ENCODE data around the gene PTPRE. TPM values are rescaled to one million over a fixed set of nuclear protein-coding genes. Genes with fewer than 3 reads are reported as not detected.

PTPRE gene
- total and polyA plus RNA-seq, 5 donors, result 6.7 to 21.1 (median 12.9) TPM

DNA sequence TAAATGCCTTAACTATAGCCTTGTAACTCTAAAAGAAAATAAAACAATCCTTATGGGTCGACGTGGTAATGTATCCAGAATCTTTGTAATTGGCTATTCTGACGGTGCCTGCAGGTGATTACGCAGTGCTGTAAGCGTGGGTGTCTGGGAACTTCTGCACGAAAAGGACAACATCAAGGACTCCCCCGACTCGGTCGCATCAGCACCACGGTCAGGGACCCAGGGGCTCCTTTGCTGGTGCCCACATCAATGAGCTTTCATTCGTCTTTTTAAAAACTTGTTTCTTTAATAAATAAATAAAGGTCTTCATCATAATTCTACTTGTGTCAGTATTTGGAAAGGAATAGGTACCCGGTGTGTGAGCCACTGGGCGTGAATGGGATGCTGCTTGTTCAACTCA is 206.1 kb downstream of the PTPRE start:
- ATAC-seq, result no peak
- 95% methylated on average over 13 of the region's 13 CpGs for WGBS
- H3K4me3 ChIP-seq (ENCODE audit: low read length), result no peak overlapping the region
- no peak for DNase-seq
- no peaks in the 10 kb centered on the region for H3K9me3 ChIP-seq (ENCODE audit: control insufficient read depth, low read length)
- H3K27me3 ChIP-seq (ENCODE audit: control insufficient read depth, insufficient read depth), result no peaks in the 10 kb centered on the region
- H3K4me1 ChIP-seq (ENCODE audit: control insufficient read depth, insufficient read depth, low read length), result no peaks in the 10 kb centered on the region
- no peak overlapping the region for H3K27ac ChIP-seq (ENCODE audit: low read length)
- intact Hi-C loops (cut with DNase I), result no loop called here

DNA sequence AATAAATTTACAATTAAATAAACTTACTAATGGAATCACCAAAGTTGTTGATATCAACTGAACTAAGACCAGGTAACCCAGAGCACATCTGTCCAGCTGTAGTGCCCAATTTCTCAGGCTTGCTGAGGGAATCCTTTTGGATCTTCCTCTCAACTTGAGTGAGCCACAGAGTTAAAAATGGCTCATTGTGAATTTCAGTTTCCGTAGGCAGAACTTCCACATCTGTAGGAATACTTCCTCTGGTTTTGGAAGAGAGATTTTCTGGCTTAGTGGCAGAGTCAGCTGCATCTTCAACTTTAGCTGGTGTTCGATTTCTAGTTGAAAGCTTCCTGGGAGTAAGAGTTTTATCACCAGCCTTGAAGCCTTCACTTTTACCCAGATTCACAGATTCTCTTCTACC is 208.0 kb downstream of the PTPRE start:
- ATAC-seq (no peak), DNase-seq (no peak)
- intact Hi-C loops (cut with DNase I), result no loop called here
- Histone ChIP-seq H3K4me1 (ENCODE audit: control insufficient read depth, insufficient read depth, low read length) (no peaks in the 10 kb centered on the region), H3K27ac (ENCODE audit: low read length) (no peak overlapping the region), H3K9me3 (ENCODE audit: control insufficient read depth, low read length) (no peaks in the 10 kb centered on the region), H3K27me3 (ENCODE audit: control insufficient read depth, insufficient read depth) (no peaks in the 10 kb centered on the region), H3K4me3 (ENCODE audit: low read length) (no peak overlapping the region)
- 85% methylated on average over 2 of the region's 2 CpGs for WGBS

DNA sequence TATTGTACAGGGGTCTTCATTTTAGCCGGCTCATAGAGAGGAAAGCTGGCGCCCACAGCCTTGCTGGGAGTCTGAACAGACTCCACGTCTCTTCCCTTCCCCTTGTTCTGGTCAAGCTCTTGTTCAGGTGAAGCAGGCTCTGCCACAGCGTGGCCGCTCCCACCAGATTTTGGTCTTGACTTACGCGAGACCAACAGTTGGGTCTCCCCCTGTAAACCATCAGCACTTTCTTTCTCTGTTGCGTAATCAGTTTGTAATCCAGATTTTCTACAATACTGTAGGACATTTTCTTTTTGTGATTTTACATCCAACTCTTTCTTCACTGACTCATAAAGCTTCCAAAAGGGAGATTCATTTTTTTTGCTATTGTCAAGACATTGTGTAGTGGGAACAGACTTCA is 208.5 kb downstream of the PTPRE start:
- no peaks in the 10 kb centered on the region for H3K9me3 ChIP-seq (ENCODE audit: control insufficient read depth, low read length)
- WGBS, result 96% methylated on average over 8 of the region's 8 CpGs
- no peaks in the 10 kb centered on the region for H3K4me1 ChIP-seq (ENCODE audit: control insufficient read depth, insufficient read depth, low read length)
- ATAC-seq (no peak), DNase-seq (no peak)
- no peak overlapping the region for H3K27ac ChIP-seq (ENCODE audit: low read length)
- H3K27me3 ChIP-seq (ENCODE audit: control insufficient read depth, insufficient read depth), result no peaks in the 10 kb centered on the region
- no peak overlapping the region for H3K4me3 ChIP-seq (ENCODE audit: low read length)
- intact Hi-C loops (cut with DNase I), result no loop called here

DNA sequence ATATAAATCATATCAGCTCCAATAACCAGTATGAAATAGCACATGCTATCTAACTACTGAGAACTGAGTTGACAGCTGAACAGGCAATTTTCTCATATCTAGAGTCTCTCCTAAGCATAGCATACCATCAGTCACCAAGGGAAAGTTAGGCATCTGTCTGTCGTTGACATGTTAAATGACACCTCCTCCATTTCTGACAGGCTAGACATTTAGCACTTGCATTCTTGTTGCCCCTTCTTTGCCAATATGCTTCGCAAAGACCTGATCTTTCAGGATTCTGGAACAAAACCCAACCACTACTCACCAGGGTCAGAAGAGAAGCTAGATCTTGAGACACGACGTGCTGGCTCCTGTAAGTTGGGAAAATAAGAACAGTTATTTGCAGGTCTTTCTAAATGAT is 209.3 kb downstream of the PTPRE start:
- H3K4me3 ChIP-seq (ENCODE audit: low read length), result no peak overlapping the region
- 85% methylated on average over 4 of the region's 4 CpGs for WGBS

DNA sequence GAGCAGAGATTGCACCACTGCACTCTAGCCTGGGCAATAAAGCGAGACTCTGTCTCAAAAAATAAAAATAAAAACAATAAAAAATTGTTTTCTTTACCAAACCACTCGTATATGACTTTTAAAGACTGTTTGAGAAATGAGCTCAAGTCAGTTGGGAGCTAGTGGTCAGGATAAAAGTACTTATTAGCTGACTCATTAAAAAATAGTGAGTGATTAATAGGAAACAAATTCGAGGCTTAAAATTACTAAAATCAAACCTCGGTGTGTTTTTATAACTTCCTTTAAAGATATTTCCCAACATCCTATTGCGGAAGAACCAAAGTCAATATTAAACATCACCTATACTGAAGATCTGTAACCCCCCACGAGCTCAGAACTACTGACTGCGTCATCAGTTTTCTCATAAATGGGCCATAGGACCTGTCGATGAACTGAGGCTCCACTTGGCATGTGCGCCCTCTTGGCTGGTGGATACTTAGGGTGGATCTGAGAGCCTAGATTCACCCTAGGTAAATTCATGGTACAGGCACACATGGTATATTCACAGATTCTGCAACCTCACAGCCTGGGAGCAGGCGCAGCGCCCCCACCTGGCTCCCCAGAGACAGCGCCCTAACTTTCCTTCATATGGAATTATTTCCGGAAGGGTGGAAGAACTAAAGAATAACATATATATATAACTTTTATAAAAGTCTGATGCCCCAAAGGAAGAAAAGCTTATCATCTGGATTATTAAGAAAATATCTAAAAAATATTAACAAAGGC is 210.1 kb downstream of the PTPRE start:
- 81% methylated on average over 13 of the region's 13 CpGs for WGBS
- Histone ChIP-seq H3K4me3 (ENCODE audit: low read length) (no peak overlapping the region), H3K9me3 (ENCODE audit: control insufficient read depth, low read length) (no peaks in the 10 kb centered on the region), H3K27me3 (ENCODE audit: control insufficient read depth, insufficient read depth) (no peaks in the 10 kb centered on the region), H3K27ac (ENCODE audit: low read length) (no peak overlapping the region), H3K4me1 (ENCODE audit: control insufficient read depth, insufficient read depth, low read length) (no peaks in the 10 kb centered on the region)
- ATAC-seq, result no peak
- intact Hi-C loops (cut with DNase I), result no loop called here
- DNase-seq, result no peak

More for the DNA sequence above, 209.3 kb downstream of the PTPRE start:
- intact Hi-C loops (cut with DNase I), result no loop called here
- no peaks in the 10 kb centered on the region for H3K9me3 ChIP-seq (ENCODE audit: control insufficient read depth, low read length)
- H3K4me1 ChIP-seq (ENCODE audit: control insufficient read depth, insufficient read depth, low read length), result no peaks in the 10 kb centered on the region
- DNase-seq, result no peak
- no peaks in the 10 kb centered on the region for H3K27me3 ChIP-seq (ENCODE audit: control insufficient read depth, insufficient read depth)
- no peak for ATAC-seq
- H3K27ac ChIP-seq (ENCODE audit: low read length), result no peak overlapping the region

DNA sequence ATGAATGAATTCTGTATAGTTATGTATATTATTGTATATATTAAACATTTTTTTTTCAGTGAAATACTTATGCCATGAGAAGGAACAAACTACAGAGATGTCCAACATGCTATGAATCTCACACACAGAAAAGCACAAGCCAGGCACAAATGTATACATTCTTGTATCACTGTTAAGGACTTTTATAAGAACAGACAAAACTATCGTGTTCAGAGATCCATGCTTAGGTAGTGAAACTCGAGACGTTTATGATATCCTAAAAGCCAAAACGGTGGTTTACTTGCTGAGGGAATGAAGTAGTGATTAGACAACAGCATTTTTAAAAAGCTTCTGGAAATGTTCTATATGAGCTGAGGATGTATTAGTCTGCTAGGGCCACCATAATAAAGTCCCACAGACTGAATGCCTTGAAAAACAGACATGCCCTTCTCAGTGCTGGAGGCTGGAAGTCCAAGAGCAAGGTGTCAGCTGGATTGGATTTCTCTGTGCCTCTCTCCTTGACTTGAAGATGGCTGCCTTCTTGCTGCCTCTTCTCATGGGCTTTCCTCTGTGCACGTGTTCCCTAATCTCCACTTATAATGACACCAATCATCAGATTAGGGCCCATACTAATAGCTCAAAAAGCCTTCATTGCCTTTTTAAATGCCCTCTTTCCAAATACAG is 215.0 kb downstream of the PTPRE start:
- no peaks in the 10 kb centered on the region for H3K27me3 ChIP-seq (ENCODE audit: control insufficient read depth, insufficient read depth)
- ATAC-seq, result no peak
- intact Hi-C loops (cut with DNase I), result no loop called here

DNA sequence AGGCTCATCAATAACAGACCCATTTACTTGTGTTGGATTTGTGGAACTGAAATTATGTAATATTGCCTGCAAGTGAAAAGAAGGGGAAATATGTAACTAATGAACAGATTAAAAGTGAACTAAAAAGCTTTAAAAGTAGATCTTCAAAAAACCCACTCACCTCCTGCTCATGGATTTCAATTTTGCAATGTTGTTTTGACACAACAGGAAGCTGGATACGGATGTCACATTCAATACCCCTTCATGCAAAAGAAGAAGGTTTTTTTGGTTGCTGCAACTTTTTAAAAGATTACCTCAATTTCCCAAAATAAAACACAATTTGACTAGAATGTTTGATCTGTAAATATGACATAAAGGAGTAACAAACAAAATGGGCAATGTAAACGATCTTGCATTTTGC is 216.0 kb downstream of the PTPRE start:
- H3K4me3 ChIP-seq (ENCODE audit: low read length), result no peak overlapping the region
- intact Hi-C loops (cut with DNase I), result no loop called here
- no peak for ATAC-seq

More for the DNA sequence above, 215.0 kb downstream of the PTPRE start:
- WGBS, result 92% methylated on average over 5 of the region's 5 CpGs
- Histone ChIP-seq H3K27ac (ENCODE audit: low read length) (no peak overlapping the region), H3K9me3 (ENCODE audit: control insufficient read depth, low read length) (no peaks in the 10 kb centered on the region), H3K4me1 (ENCODE audit: control insufficient read depth, insufficient read depth, low read length) (no peaks in the 10 kb centered on the region), H3K4me3 (ENCODE audit: low read length) (no peak overlapping the region)
- no peak for DNase-seq

DNA sequence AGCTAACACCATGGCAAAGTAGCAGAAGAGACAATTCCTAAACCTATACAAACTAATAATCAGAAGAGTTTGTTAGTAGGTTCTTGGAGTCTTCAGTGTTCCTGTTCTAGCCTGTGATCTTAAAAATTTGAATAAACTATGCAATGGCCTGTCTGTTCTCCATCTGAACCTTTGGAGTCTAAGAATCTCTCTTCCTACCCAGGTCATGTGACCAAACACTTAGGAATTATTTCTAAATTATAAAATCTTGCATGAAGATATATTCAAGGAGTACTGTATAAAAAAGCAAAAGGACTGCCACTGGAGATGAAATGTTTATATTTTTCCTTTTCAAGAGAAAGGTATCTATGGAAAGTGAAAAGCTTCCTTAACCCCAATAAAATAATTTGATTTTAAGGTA is 216.9 kb downstream of the PTPRE start:
- ATAC-seq, result no peak
- H3K4me3 ChIP-seq (ENCODE audit: low read length), result no peak overlapping the region
- no peak overlapping the region for H3K27ac ChIP-seq (ENCODE audit: low read length)
- DNase-seq, result no peak
- intact Hi-C loops (cut with DNase I), result no loop called here
- H3K9me3 ChIP-seq (ENCODE audit: control insufficient read depth, low read length), result no peaks in the 10 kb centered on the region
- no peaks in the 10 kb centered on the region for H3K4me1 ChIP-seq (ENCODE audit: control insufficient read depth, insufficient read depth, low read length)
- H3K27me3 ChIP-seq (ENCODE audit: control insufficient read depth, insufficient read depth), result no peaks in the 10 kb centered on the region

More for the DNA sequence above, 216.0 kb downstream of the PTPRE start:
- WGBS, result 78% methylated on average over 2 of the region's 2 CpGs
- no peak overlapping the region for H3K27ac ChIP-seq (ENCODE audit: low read length)
- no peaks in the 10 kb centered on the region for H3K27me3 ChIP-seq (ENCODE audit: control insufficient read depth, insufficient read depth)
- DNase-seq, result no peak
- no peaks in the 10 kb centered on the region for H3K9me3 ChIP-seq (ENCODE audit: control insufficient read depth, low read length)
- no peaks in the 10 kb centered on the region for H3K4me1 ChIP-seq (ENCODE audit: control insufficient read depth, insufficient read depth, low read length)

DNA sequence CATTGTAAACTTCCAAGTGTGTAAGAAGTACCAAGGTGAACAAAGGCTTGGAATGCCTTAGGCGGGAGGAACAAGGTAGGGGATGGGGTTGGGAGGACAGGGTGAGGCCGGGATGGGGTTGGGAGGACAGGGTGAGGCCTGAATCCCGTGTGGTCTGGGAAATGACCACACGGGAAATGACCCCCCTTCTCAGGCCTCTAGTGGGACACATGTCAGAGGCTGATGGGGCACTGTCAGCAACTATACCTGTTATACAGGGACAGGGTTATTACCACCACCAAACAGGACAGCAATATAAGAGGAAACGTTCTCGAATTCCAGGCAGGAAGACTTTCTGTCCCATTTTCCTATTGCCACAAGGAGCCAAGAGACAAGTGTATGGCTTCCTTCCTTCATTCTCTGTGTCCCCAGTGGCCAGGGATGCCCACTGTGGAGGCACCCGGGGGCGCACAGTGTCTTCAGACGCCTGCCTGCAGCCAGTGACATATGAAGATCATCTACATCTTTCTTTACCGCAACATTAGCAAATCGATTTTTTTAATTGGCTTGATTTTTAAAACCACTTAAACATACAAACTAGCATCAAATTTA is 218.0 kb downstream of the PTPRE start:
- H3K4me1 ChIP-seq (ENCODE audit: control insufficient read depth, insufficient read depth, low read length), result no peaks in the 10 kb centered on the region
- ATAC-seq, result no peak
- intact Hi-C loops (cut with DNase I), result no loop called here
- no peak overlapping the region for H3K4me3 ChIP-seq (ENCODE audit: low read length)
- WGBS, result 38% methylated on average over 11 of the region's 11 CpGs
- H3K27ac ChIP-seq (ENCODE audit: low read length), result no peak overlapping the region
- no peak for DNase-seq
- H3K9me3 ChIP-seq (ENCODE audit: control insufficient read depth, low read length), result no peaks in the 10 kb centered on the region
- no peaks in the 10 kb centered on the region for H3K27me3 ChIP-seq (ENCODE audit: control insufficient read depth, insufficient read depth)

DNA sequence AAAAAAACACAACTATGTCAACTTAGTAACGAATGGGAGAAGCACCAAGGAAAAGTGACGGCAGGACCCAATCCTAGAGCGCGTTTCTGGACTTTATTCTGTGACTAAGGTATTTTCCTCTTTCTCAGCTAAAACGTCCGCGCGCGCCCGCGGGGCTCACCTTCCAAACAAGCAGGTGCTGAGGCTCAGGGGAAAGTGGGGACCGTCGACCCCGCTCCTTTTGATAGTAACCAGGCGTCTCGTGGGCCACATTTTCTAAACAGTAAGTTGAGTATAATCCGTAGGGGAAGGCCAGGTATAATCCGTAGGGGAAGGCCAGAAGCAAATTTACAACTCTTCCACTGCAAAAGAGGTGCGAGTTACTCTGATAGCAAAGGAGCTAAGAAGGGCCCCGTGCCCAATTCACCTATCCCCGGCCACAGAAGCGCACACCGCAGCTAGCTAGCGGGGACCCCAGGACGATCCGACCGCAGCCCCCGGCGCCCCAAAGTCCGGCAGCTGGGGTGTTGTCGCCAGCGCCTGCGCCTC is 218.6 kb downstream of the PTPRE start:
- intact Hi-C loops (cut with DNase I), result no loop called here
- no peaks in the 10 kb centered on the region for H3K4me1 ChIP-seq (ENCODE audit: control insufficient read depth, insufficient read depth, low read length)
- no peaks in the 10 kb centered on the region for H3K27me3 ChIP-seq (ENCODE audit: control insufficient read depth, insufficient read depth)
- WGBS, result 3% methylated on average over 33 of the region's 33 CpGs
- ATAC-seq (no peak), DNase-seq (peak in 1 of 3 donors; percentile 48)
- no peaks in the 10 kb centered on the region for H3K9me3 ChIP-seq (ENCODE audit: control insufficient read depth, low read length)
- peak overlapping the region; percentile 36 for H3K4me3 ChIP-seq (ENCODE audit: low read length)
- H3K27ac ChIP-seq (ENCODE audit: low read length), result no peak overlapping the region

Measured in right cardiac atrium (tissue), 5 donors.